Breast epithelium (tissue), 4 donors: ENCODE data around the gene C6orf62. TPM values are rescaled to one million over a fixed set of nuclear protein-coding genes. Genes with fewer than 3 reads are reported as not detected.
A peak's percentile ranks its signal among the peaks of the same experiment; 100 is the strongest.
"Not testable (repeated sequence)": the region's sequence is repeated elsewhere in the genome, so short reads cannot be mapped to it uniquely, and the experiment has no call there.

Experiments
- DNase-seq, 2 donors: peaks; one replicate each; pipeline ENCODE4 v3.0.0-alpha.2; 2019; ENCODE audit warnings: low spot score in 2 of 2
- H3K27ac ChIP-seq, 2 donors: fragments of 200-600 bp; sonication (generic) in 1 of 2; one replicate each; pipeline ENCODE4 v1.5.1; 2016 to 2019; ENCODE audit warnings: mild to moderate bottlenecking in 1 of 2
- H3K27me3 ChIP-seq, 2 donors: fragments of 200-600 bp; sonication (generic) in 1 of 2; one replicate each; pipeline versions ENCODE4 v1.5.1 to v1.6.0; 2017 to 2019; ENCODE audit warnings: control low read depth in 1 of 2, mild to moderate bottlenecking in 1 of 2
- H3K36me3 ChIP-seq: fragments of 200-600 bp; one replicate; pipeline ENCODE4 v1.5.1; 2019
- H3K4me1 ChIP-seq, 2 donors: fragments of 200-600 bp; sonication (generic); one replicate each; pipeline ENCODE4 v1.5.1; 2016 to 2019; ENCODE audit warnings: control low read depth in 1 of 2
- H3K4me3 ChIP-seq, 3 donors: fragments of 200-600 bp; sonication (generic); 1 replicate in 2 of 3; 2 replicates in 1 of 3; pipeline ENCODE4 v1.5.1; 2016 to 2019; ENCODE audit warnings: mild to moderate bottlenecking in 3 of 3, moderate library complexity in 2 of 3
- H3K9me3 ChIP-seq, 2 donors: fragments of 200-600 bp; sonication (generic) in 1 of 2; one replicate each; pipeline ENCODE4 v1.5.1; 2016 to 2019; ENCODE audit warnings: control low read depth in 1 of 2
- POLR2A ChIP-seq: fragments of 450-650 bp; IDR thresholded peaks from one replicate; pipeline ENCODE4 v1.6.1; 2016; ENCODE audit warnings: antibody characterized with exemption, mild to moderate bottlenecking, moderate library complexity
- POLR2AphosphoS5 ChIP-seq, 3 donors: sonication (generic); formaldehyde crosslinking; IDR thresholded peaks; one replicate each; pipeline ENCODE4 v1.6.1; 2017; ENCODE audit warnings: antibody characterized with exemption in 3 of 3
- intact Hi-C: fragments of 100-400 bp; cut with DNase I; formaldehyde crosslinking; loops from one replicate; pipeline ENCODE4 v1.15.1; 2023; ENCODE audit warnings: low total_unique reads
- total RNA-seq, 3 donors: library from RNA; depleted of rRNA; stranded (reverse); fragments of >200 nt; gene quantifications; one replicate each; pipeline ENCODE4 v1.1.0, GENCODE V29; 2016
- TF ChIP-seq, protein P1 (sequence below), 3 donors: fragments of 450-650 bp; IDR thresholded peaks; one replicate each; pipeline ENCODE4 v1.5.1; 2016 to 2017; ENCODE audit warnings: antibody characterized with exemption in 3 of 3, mild to moderate bottlenecking in 3 of 3, moderate library complexity in 3 of 3

C6orf62 gene
- total RNA-seq, 3 donors from 2014 or later = 57.0 to 86.1 (median 66.1) TPM

DNA sequence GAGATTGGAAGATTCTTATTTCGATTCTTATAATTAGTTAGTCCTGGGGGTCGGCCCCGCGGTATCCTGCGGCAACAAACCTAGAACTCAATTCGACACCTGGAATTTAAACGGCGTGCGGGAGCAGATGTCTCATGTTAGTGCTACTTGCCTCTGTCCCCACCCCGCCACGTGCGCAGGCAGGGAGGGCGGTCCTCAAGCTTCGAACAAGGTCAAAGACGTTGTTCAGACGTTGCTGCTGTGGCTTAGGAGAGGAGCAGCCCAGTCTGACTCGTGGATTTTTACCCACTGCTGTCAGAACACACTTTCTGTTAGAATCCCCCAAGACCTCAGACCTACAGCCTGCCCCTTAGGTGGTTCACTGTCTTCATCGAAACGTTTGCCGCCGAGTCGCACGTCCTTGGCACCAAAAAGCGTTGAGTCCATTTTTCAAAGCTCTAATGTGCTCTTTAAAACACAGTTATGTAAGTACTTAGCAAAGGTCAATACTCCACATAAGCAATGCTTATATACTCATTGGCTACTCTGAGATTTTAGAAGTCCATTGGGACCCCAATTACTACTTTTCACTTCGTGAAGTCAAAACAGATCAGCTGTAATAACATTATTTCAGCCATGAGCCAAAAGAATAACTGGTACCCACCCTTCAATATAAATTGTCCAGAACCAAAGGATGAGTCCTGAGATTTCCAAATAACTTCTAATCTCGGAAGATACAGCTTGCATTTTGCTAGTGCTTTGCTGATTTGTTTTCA, 2.7 kb upstream of the C6orf62 start:
- intact Hi-C loops = no loop called here
- DNase-seq = no peak
- Histone ChIP-seq H3K27ac (peak overlapping the region; percentile 98 to 100), H3K4me3 (peak overlapping the region; percentile 80 to 96 (median 88)), H3K27me3 (no peaks in the 10 kb centered on the region), H3K9me3 (no peaks in the 10 kb centered on the region), H3K36me3 (no peaks in the 10 kb centered on the region), H3K4me1 (no peaks in the 10 kb centered on the region)
- TF ChIP-seq, protein P1, sequence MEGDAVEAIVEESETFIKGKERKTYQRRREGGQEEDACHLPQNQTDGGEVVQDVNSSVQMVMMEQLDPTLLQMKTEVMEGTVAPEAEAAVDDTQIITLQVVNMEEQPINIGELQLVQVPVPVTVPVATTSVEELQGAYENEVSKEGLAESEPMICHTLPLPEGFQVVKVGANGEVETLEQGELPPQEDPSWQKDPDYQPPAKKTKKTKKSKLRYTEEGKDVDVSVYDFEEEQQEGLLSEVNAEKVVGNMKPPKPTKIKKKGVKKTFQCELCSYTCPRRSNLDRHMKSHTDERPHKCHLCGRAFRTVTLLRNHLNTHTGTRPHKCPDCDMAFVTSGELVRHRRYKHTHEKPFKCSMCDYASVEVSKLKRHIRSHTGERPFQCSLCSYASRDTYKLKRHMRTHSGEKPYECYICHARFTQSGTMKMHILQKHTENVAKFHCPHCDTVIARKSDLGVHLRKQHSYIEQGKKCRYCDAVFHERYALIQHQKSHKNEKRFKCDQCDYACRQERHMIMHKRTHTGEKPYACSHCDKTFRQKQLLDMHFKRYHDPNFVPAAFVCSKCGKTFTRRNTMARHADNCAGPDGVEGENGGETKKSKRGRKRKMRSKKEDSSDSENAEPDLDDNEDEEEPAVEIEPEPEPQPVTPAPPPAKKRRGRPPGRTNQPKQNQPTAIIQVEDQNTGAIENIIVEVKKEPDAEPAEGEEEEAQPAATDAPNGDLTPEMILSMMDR (IDR thresholded peaks at IDR 0.05) = no peak
- TF ChIP-seq POLR2A (peak; percentile 63), POLR2AphosphoS5 (IDR thresholded peaks at IDR 0.05) (peak in 2 of 3 donors; percentile 79 to 94)

DNA sequence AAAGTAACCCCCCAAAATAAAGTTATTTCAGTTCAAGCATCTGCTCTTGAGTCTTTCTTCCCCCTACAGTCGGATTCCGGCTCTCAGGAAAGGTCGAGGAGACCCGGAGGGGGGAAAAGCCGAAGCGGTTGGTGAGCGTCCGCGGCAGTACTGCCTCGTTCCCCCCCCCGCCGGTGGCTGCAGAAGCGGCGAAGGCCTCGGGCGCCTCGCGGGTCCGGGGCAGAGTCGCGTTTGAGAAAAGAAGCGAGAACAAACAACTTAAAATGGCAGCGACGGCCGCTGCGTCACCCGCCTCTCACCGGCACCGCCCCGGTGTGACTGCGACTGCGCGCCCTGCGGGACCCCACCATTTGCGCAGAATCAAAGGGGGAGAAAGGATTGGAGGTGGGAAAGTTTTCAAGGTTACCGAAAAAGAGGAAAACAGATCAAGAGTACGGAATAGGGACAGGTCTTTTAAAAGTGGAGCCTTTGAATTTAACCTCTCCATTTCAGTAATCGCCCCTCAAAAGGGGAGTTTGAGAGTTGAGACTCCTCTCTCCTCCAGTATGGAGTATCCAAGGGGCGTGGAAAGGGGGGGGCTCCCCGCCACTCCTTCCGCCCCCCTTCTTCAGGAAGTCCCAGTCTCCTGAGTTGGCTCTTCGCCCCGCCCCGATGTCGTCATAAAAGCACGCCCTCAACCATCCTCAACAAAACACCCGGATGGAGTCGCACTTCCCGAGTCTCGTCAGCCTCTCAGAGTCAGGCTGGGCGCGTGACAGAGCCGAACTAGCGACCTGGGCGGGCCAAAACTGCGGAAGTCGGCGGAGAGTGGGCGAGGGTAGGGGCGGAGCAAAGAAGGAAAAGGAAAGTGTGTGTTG, 1.9 kb upstream of the C6orf62 start:
- no peaks in the 10 kb centered on the region for H3K27me3 ChIP-seq
- peak overlapping the region; percentile 80 to 96 (median 88) for H3K4me3 ChIP-seq
- intact Hi-C loops = no loop called here
- peak overlapping the region; percentile 98 to 100 for H3K27ac ChIP-seq
- TF ChIP-seq, protein P1 (IDR thresholded peaks at IDR 0.05) = peak in 2 of 3 donors; percentile 32 to 44
- TF ChIP-seq POLR2A (peak; percentile 99), POLR2AphosphoS5 (IDR thresholded peaks at IDR 0.05) (peak; percentile 98 to 99 (median 98))
- peak; percentile 100 for DNase-seq
- no peaks in the 10 kb centered on the region for H3K9me3 ChIP-seq
- H3K4me1 ChIP-seq = no peaks in the 10 kb centered on the region
- no peaks in the 10 kb centered on the region for H3K36me3 ChIP-seq

DNA sequence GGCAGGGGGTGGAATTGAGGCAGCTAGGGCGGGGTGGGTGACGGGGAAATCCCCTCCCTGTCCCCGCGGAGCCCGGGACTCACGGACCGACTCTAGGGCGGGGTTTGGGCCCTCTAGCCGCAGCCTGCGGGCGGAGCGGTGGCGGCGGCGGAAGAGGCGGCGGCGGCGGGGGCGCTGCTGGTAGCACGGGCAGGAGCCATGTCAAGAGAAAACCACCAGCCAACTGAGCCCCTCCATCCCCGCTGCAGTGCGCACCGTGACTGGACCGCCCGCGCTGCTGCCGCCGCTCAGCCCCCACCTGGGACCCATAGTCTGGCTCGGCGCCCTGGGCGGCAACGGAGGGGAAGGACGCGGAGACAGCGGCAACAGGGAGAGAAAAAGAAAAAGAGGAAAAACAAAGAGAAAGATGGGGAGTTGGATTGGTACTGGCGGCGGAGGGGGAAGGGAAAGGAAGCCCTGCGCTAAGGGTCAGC, 1.2 kb upstream of the C6orf62 start:
- H3K36me3 ChIP-seq = no peaks in the 10 kb centered on the region
- H3K4me3 ChIP-seq = peak overlapping the region; percentile 80 to 96 (median 88)
- intact Hi-C loops = no loop called here
- TF ChIP-seq POLR2A (no peak), POLR2AphosphoS5 (IDR thresholded peaks at IDR 0.05) (no peak)
- TF ChIP-seq, protein P1 (IDR thresholded peaks at IDR 0.05) = no peak
- peak overlapping the region; percentile 98 to 100 for H3K27ac ChIP-seq
- peak; percentile 39 to 62 for DNase-seq
- no peaks in the 10 kb centered on the region for H3K4me1 ChIP-seq
- H3K27me3 ChIP-seq = no peaks in the 10 kb centered on the region
- H3K9me3 ChIP-seq = no peaks in the 10 kb centered on the region

DNA sequence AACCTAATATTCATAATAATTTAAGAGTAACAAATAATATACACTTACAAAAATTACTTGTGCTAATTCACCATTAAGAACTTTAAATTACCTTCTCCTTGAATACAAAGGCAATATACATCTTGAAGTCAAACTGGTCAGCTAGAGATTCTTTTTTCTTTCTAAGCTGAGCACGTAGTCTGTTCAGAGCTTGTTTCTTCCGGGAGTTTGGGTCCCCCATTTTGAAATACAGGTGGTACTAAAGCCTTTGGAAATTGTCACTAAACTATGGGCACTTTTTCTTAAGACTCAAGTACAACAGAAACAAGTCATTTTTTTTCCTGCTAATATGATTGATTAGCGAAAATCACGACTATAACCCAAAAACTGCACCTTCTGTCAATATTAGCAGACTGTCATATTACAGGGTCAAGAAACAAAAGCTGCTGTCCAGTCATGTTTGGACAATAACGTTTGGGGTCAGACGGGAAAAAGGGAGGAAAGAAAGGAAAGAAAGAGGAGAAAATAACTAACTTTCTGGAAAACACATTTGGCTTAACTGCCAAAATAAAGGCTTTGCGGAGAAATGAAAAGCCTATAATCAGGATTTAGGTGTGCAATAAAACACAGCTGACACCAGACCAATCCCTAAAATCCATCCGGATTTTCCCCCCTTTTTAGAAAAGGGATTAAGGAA, 367 bp downstream of the C6orf62 start:
- Histone ChIP-seq H3K9me3 (no peaks in the 10 kb centered on the region), H3K4me3 (peak overlapping the region; percentile 80 to 96 (median 88)), H3K36me3 (no peaks in the 10 kb centered on the region), H3K27ac (peak overlapping the region; percentile 10 to 100), H3K27me3 (no peaks in the 10 kb centered on the region), H3K4me1 (peaks cover 0 to 5% of the 10 kb centered on the region in 2 donors)
- no peak for DNase-seq
- intact Hi-C loops = no loop called here
- no peak for TF ChIP-seq POLR2A
- no peak for TF ChIP-seq POLR2AphosphoS5 (IDR thresholded peaks at IDR 0.05)
- TF ChIP-seq, protein P1 (IDR thresholded peaks at IDR 0.05) = no peak

DNA sequence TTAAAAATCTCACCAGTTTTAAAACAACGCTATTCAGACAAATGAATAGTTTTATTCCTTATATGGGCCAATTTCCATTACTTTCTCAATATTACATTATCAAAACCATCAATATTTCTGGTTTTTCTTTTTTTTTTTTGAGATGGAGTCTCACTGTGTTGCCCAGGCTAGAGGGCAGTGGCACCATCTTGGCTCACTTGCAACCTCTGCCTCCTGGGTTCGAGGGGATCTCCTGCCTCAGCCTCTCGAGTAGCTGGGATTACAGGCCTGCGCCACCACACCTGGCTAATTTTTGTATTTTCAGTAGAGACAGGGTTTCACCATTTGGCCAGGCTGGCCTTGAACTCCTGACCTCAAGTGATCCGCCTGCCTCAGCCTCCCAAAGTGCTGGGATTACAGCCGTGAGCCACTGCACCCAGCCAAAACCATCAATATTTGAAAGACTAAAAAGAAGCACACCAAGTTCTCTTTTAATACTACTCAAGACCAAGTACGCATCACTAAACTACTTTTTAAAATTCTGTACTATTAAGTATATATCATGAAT, 2.3 kb downstream of the C6orf62 start:
- peak overlapping the region in 1 of 2 donors; percentile 100 for H3K27ac ChIP-seq
- H3K36me3 ChIP-seq, intact Hi-C loops: not testable (repeated sequence)

More for the DNA sequence above, 2.3 kb downstream of the C6orf62 start:
- H3K4me3 ChIP-seq = peak overlapping the region; percentile 80 to 96 (median 88)
- peaks cover 0 to 14% of the 10 kb centered on the region in 2 donors for H3K4me1 ChIP-seq
- not testable (repeated sequence) for DNase-seq, H3K9me3 ChIP-seq, H3K27me3 ChIP-seq
